ENCODE measurements around the gene SDC3. TPM values are rescaled to one million over a fixed set of nuclear protein-coding genes. Genes with fewer than 3 reads are reported as not detected.

Gene SDC3
- total and polyA plus RNA-seq, 10 of the 15 experiments (the other 5 are each of a cell fraction or from before 2014, with no cell fraction given), result under 0.01 to 0.46 (median 0.07) TPM; not detected in 2

DNA sequence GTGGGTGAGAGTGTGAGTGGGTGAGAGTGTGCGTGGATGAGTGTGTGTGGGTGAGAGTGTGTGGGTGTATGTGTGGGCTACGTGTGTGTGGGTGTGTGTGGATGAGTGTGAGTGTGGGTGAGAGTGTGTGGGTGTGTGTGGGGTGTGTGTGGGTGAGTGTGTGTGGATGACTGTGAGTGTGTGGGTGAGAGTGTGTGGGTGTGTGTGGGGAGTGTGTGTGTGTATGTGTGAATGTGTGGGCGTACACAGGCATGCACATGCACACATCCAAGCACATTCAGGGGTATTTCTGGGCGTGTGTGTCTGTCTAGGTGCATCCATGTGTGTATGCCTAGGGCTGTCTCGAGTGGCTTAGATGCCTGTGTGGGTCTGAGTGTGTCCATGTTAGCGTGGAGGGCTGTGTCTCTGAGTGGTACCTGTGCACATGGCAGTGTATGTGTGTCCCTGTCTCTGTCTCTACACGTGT is 14.0 kb downstream of the SDC3 start:
- H4K20me1 ChIP-seq (ENCODE audit: control insufficient read depth, insufficient read depth), result no peaks in the 10 kb centered on the region
- DNase-seq (ENCODE audit: low read depth, low spot score), result no peak
- CTCF ChIA-PET, result no interaction called here
- H3K79me2 ChIP-seq (ENCODE audit: control insufficient read depth, insufficient read depth, low read length), result no peaks in the 10 kb centered on the region
- no peaks in the 10 kb centered on the region for H3K36me3 ChIP-seq (ENCODE audit: control insufficient read depth in 2 of 2, insufficient read depth in 2 of 2, low read length in 1 of 2)
- TF ChIP-seq ZBED1 (IDR thresholded peaks at IDR 0.05; ENCODE audit: borderline replicate concordance) (no peak), ATF7 (IDR thresholded peaks at IDR 0.05; ENCODE audit: low read depth) (peak; percentile 41; the same call in 1 of the 2 replicates), FOXM1 (IDR thresholded peaks at IDR 0.05; ENCODE audit: low read depth, low read length) (no peak), SMC3 (IDR thresholded peaks at IDR 0.05; ENCODE audit: borderline replicate concordance, low read length) (no peak), NR2C1 (IDR thresholded peaks at IDR 0.05) (no peak), EGR1 (IDR thresholded peaks at IDR 0.05; ENCODE audit: borderline replicate concordance in 1 of 2, low read depth in 2 of 2, low read length in 2 of 2) (peak in 1 of 2 experiments; percentile 54; a peak in 2 of 3 replicates)
- TF ChIP-seq, protein P1, sequence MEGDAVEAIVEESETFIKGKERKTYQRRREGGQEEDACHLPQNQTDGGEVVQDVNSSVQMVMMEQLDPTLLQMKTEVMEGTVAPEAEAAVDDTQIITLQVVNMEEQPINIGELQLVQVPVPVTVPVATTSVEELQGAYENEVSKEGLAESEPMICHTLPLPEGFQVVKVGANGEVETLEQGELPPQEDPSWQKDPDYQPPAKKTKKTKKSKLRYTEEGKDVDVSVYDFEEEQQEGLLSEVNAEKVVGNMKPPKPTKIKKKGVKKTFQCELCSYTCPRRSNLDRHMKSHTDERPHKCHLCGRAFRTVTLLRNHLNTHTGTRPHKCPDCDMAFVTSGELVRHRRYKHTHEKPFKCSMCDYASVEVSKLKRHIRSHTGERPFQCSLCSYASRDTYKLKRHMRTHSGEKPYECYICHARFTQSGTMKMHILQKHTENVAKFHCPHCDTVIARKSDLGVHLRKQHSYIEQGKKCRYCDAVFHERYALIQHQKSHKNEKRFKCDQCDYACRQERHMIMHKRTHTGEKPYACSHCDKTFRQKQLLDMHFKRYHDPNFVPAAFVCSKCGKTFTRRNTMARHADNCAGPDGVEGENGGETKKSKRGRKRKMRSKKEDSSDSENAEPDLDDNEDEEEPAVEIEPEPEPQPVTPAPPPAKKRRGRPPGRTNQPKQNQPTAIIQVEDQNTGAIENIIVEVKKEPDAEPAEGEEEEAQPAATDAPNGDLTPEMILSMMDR (IDR thresholded peaks at IDR 0.05 in 2 of 3, conservative IDR thresholded peaks at IDR 0.05 in 1 of 3; ENCODE audit: control insufficient read depth in 2 of 3, extremely low read depth in 1 of 3, insufficient read depth in 1 of 3, low read depth in 3 of 3, low read length in 3 of 3), result no peak
- no TSS peak for BruUV-seq (replicated peaks)
- no peak overlapping the region for H2AFZ ChIP-seq (ENCODE audit: control insufficient read depth, low read depth, low read length)
- no peaks in the 10 kb centered on the region for H3K9me3 ChIP-seq (replicated peaks; ENCODE audit: control insufficient read depth, insufficient read depth, low read length)
- WGBS (ENCODE audit: insufficient coverage, insufficient replicate concordance, low lambda C conversion rate, missing lambda C conversion rate), result 0% methylated on average over 6 of the region's 7 CpGs
- no peak overlapping the region for H3K4me2 ChIP-seq (ENCODE audit: control insufficient read depth, insufficient read depth)
- no peak for ATAC-seq
- no peaks in the 10 kb centered on the region for H3K4me1 ChIP-seq (ENCODE audit: control insufficient read depth, insufficient read depth, low read length)
- SMC1A ChIA-PET (ENCODE audit: uncharacterized antibody, unreplicated experiment), result interaction anchor here (0.8 kb wide), 1 partner anchor 92 kb away, joined by 4 read pairs; no protein-coding TSS in a partner anchor
- FAIRE-seq, result no peak
- H3K27me3 ChIP-seq (replicated peaks in 1 of 2; ENCODE audit: control insufficient read depth in 2 of 2, insufficient read depth in 2 of 2, low read length in 1 of 2), result no peaks in the 10 kb centered on the region; a peak in 3 of 4 replicates
- intact Hi-C loops (cut with micrococcal nuclease; ENCODE audit: unreplicated experiment), result no loop called here
- no peak overlapping the region for H3K4me3 ChIP-seq
- POLR2A ChIA-PET, result no interaction called here
- H3K27ac ChIP-seq (ENCODE audit: control insufficient read depth, insufficient read depth), result no peak overlapping the region
- H3K9ac ChIP-seq (ENCODE audit: control insufficient read depth, insufficient read depth, low read length), result no peak overlapping the region
- RAD21 ChIA-PET (ENCODE audit: unreplicated experiment), result no interaction called here
- in situ Hi-C loops (cut with MboI), result no loop called here
